PFSK-1 (cell line): ENCODE measurements around the gene RALGPS1.

Experiments used
- POLR2AphosphoS5 ChIP-seq: IDR thresholded peaks from 2 replicates; pipeline ENCODE4 v1.6.1; 2012; ENCODE audit warnings: low read depth, mild to moderate bottlenecking, control low read depth, low read length, moderate library complexity
- SIN3A ChIP-seq: IDR thresholded peaks from 2 replicates; pipeline ENCODE4 v1.6.1; 2012; ENCODE audit warnings: mild to moderate bottlenecking, low read length, moderate library complexity, borderline replicate concordance; ENCODE audit not compliant: insufficient read depth
- TAF1 ChIP-seq: IDR thresholded peaks from 2 replicates; pipeline ENCODE4 v1.6.1; 2012; ENCODE audit warnings: low read length, control low read depth, borderline replicate concordance; ENCODE audit not compliant: insufficient read depth
- TF ChIP-seq, protein P1 (sequence below), 2 experiments: IDR thresholded peaks; 2 replicates each; pipeline versions ENCODE4 v1.6.1 to v1.8.0; 2011 to 2012; ENCODE audit warnings: low read depth in 2 of 2, low read length in 2 of 2, control low read depth in 1 of 2, inconsistent platforms in 1 of 2, mild to moderate bottlenecking in 1 of 2, moderate library complexity in 1 of 2; ENCODE audit not compliant: insufficient read depth in 1 of 2

DNA sequence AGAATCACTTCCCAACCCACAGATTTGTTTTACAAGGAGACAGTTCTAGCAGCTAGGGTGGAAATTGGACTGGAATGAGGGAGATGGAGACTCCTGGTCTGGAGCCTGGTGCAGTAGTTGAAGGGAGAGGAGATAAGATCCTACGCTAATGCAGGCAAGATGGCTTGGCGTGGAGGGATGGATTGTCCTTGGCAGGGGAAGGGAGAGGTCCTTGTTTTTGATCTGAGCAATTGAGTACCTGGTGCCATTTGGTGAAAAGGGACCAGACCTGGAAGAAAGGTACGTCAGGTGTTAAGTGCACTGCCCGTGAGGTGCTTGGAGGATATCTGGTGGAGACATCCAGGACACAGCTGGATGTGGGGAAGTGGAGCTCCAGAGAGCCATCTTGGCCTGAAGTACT is 172.2 kb downstream of the RALGPS1 start:
- TF ChIP-seq, protein P1, sequence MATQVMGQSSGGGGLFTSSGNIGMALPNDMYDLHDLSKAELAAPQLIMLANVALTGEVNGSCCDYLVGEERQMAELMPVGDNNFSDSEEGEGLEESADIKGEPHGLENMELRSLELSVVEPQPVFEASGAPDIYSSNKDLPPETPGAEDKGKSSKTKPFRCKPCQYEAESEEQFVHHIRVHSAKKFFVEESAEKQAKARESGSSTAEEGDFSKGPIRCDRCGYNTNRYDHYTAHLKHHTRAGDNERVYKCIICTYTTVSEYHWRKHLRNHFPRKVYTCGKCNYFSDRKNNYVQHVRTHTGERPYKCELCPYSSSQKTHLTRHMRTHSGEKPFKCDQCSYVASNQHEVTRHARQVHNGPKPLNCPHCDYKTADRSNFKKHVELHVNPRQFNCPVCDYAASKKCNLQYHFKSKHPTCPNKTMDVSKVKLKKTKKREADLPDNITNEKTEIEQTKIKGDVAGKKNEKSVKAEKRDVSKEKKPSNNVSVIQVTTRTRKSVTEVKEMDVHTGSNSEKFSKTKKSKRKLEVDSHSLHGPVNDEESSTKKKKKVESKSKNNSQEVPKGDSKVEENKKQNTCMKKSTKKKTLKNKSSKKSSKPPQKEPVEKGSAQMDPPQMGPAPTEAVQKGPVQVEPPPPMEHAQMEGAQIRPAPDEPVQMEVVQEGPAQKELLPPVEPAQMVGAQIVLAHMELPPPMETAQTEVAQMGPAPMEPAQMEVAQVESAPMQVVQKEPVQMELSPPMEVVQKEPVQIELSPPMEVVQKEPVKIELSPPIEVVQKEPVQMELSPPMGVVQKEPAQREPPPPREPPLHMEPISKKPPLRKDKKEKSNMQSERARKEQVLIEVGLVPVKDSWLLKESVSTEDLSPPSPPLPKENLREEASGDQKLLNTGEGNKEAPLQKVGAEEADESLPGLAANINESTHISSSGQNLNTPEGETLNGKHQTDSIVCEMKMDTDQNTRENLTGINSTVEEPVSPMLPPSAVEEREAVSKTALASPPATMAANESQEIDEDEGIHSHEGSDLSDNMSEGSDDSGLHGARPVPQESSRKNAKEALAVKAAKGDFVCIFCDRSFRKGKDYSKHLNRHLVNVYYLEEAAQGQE (IDR thresholded peaks at IDR 0.05; ENCODE audit: insufficient read depth in 1 of 2, low read depth in 2 of 2, low read length in 2 of 2) = no peak
- TF ChIP-seq POLR2AphosphoS5 = no peak
- no peak for TF ChIP-seq TAF1
- no peak for TF ChIP-seq SIN3A
